ENCODE data around the gene CATSPER3.

Gene CATSPER3

GRCh38 chr5:135047347-135047695 lies 79.6 kb downstream of the CATSPER3 start:
- DNase-seq: no peak

- DNase-seq: no peak
These were observed 80.6 kb downstream of the CATSPER3 start for GRCh38 chr5:135048286-135048685.

GRCh38 chr5:135048930-135049329 lies 81.2 kb downstream of the CATSPER3 start:
- DNase-seq: no peak

- DNase-seq: no peak
These were observed 82.6 kb downstream of the CATSPER3 start for GRCh38 chr5:135050244-135050767.

GRCh38 chr5:135051399-135051798 lies 83.7 kb downstream of the CATSPER3 start:
- DNase-seq: no peak

- no peak for DNase-seq
These were observed 84.2 kb downstream of the CATSPER3 start for GRCh38 chr5:135051872-135052271.

- DNase-seq: no peak
These were observed 84.9 kb downstream of the CATSPER3 start for GRCh38 chr5:135052511-135053145.

- DNase-seq: no peak
These were observed 85.6 kb downstream of the CATSPER3 start for GRCh38 chr5:135053278-135053677.

GRCh38 chr5:135053989-135054388 lies 86.3 kb downstream of the CATSPER3 start:
- DNase-seq: no peak

GRCh38 chr5:135054546-135054945 lies 86.8 kb downstream of the CATSPER3 start:
- DNase-seq: no peak

GRCh38 chr5:135055396-135055795 lies 87.7 kb downstream of the CATSPER3 start:
- DNase-seq: no peak

GRCh38 chr5:135056316-135057030 lies 88.8 kb downstream of the CATSPER3 start:
- no peak for DNase-seq

- DNase-seq: no peak
These were observed 89.5 kb downstream of the CATSPER3 start for GRCh38 chr5:135057233-135057632.

GRCh38 chr5:135058331-135058732 lies 90.6 kb downstream of the CATSPER3 start:
- DNase-seq: no peak

- DNase-seq: no peak
These were observed 91.6 kb downstream of the CATSPER3 start for GRCh38 chr5:135059000-135059923.

GRCh38 chr5:135060021-135060420 lies 92.3 kb downstream of the CATSPER3 start:
- DNase-seq: no peak

GRCh38 chr5:135061001-135061400 lies 93.3 kb downstream of the CATSPER3 start:
- no peak for DNase-seq
